AG04450 (cell line): ENCODE results near the gene BRF1. TPM values are rescaled to one million over a fixed set of nuclear protein-coding genes. Genes with fewer than 3 reads are reported as not detected.

Source experiments
- CTCF ChIA-PET: fragments of 300-600, 350-600 bp; formaldehyde crosslinking; extraction: SDS; loops from one replicate; lab custom pipeline; 2022; ENCODE audit warnings: antibody characterized with exemption, inconsistent platforms; lab: Charles Lee
- POLR2A ChIA-PET: fragments of 350-600 bp; formaldehyde crosslinking; extraction: SDS; loops from one replicate; lab custom pipeline; 2021; ENCODE audit warnings: antibody characterized with exemption, inconsistent platforms; lab: Yijun Ruan, JAX
- DNase-seq: peaks from one replicate; pipeline ENCODE4 v3.0.0-alpha.2; 2011; ENCODE audit warnings: low read depth, low spot score
- H3K27ac ChIP-seq: one replicate; pipeline ENCODE4 v1.5.1; 2012; ENCODE audit warnings: low read depth, low read length, control low read depth
- H3K27me3 ChIP-seq: one replicate; pipeline ENCODE4 v1.6.0; 2012; ENCODE audit warnings: low read length; ENCODE audit not compliant: control insufficient read depth, insufficient read depth
- H3K4me3 ChIP-seq: 2 replicates; pipeline ENCODE4 v1.5.1; 2011; ENCODE audit warnings: mild to moderate bottlenecking, low read depth, low read length, control low read depth
- H3K9me3 ChIP-seq: 2 replicates; pipeline ENCODE4 v1.5.1; 2012; ENCODE audit warnings: low read length; ENCODE audit not compliant: control insufficient read depth, insufficient read depth
- CTCF ChIP-seq: IDR thresholded peaks from 2 replicates; pipeline ENCODE4 v1.5.1; 2011; ENCODE audit warnings: low read depth, low read length, control low read depth, inconsistent platforms
- polyA plus RNA-seq: library from polyadenylated mRNA; depleted of rRNA; stranded (reverse); fragments of >200 nt; gene quantifications from 2 replicates; pipeline ENCODE4 v1.2.3, GENCODE V29; 2011

BRF1 gene
- polyA plus RNA-seq, 1 experiment = 6.3 TPM

DNA sequence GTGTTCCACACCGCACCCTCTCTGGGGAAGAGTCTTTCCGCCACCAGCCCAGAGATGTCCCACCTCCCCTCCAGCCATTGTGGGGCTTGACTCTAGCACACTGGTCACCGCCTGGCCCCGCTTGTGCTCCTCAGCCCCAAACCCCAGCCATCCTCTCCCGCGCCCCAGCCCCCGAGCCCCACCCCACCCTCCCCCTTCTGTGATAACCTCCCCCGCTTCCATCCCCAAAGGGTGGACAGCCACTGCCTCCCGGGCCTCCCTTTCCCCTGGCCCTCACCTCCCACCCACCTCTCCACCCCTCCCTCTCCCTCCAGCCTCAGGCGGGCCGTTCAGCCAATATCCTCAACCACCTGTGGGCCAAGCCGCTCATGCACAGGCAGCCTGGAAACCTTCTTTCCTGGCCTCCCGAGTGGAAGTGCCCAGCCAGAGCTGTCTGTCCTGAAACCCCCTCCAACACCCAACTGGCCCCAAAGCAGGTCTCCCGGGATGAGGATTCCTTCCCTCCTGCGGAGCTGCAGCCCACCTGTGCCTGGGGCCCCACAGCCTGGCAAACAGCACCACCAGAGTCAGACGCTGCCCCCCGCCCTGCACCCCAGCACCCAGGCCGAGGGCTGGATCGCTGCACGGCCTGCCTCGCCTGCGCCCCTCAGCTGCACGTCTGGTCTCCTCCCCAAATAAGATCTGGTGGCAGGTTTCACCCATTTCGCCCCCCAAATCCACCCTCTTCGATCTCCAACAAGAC, 92.6 kb downstream of the BRF1 start:
- H3K9me3 ChIP-seq = no peaks in the 10 kb centered on the region
- no peak overlapping the region for H3K27ac ChIP-seq
- ChIA-PET CTCF (no interaction called here), POLR2A (no interaction called here)
- no peak for TF ChIP-seq CTCF
- H3K27me3 ChIP-seq = no peaks in the 10 kb centered on the region
- no peak overlapping the region for H3K4me3 ChIP-seq
- no peak for DNase-seq

DNA sequence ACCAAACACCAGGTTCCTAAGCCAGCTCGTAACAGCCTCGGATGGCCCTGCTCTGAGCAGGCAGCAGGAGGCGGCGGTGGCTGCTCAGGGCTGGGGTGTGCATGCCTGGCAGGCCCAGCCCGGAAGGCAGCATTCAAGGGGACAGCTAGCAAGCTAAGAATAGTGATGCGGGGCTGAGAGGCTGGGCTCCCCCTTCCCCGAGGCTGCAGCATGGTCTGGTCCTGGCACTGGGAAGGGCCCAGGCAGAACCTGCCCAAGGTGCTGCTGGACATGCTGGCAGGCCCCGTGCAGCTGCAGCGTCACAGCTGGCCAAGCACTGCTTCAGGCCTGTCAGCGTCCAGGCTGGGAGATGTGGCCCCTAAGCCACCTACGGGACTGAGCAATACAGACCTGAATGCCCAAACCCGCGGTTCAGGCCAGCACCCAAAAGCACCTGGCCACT, 93.3 kb downstream of the BRF1 start:
- Histone ChIP-seq H3K9me3 (no peaks in the 10 kb centered on the region), H3K4me3 (no peak overlapping the region), H3K27me3 (no peaks in the 10 kb centered on the region), H3K27ac (no peak overlapping the region)
- ChIA-PET POLR2A (interaction anchor here (0.8 kb wide), 1 partner anchor 93 kb away, joined by 9 read pairs; the partner anchor contains the start of gene BRF1), CTCF (interaction anchor here (0.7 to 1.5 kb wide), 2 partner anchors 55 to 144 kb away, joined by 3 to 5 read pairs; no protein-coding TSS in a partner anchor)
- no peak for DNase-seq
- TF ChIP-seq CTCF = no peak

GRCh38 chr14:105206873-105207272, 93.9 kb downstream of the BRF1 start:
- Histone ChIP-seq H3K4me3 (no peak overlapping the region), H3K27me3 (no peaks in the 10 kb centered on the region), H3K9me3 (no peaks in the 10 kb centered on the region; the same call in 1 of the 2 replicates), H3K27ac (no peak overlapping the region)
- ChIA-PET POLR2A (interaction anchor here (0.8 kb wide), 1 partner anchor 94 kb away, joined by 9 read pairs; the partner anchor contains the start of gene BRF1), CTCF (interaction anchor here (0.7 to 1.5 kb wide), 2 partner anchors 54 to 145 kb away, joined by 3 to 5 read pairs; no protein-coding TSS in a partner anchor)
- DNase-seq = no peak
- TF ChIP-seq CTCF = no peak

GRCh38 chr14:105205673-105206208, 95.1 kb downstream of the BRF1 start:
- Histone ChIP-seq H3K27ac (no peak overlapping the region), H3K9me3 (no peaks in the 10 kb centered on the region; the same call in 1 of the 2 replicates), H3K4me3 (no peak overlapping the region), H3K27me3 (no peaks in the 10 kb centered on the region)
- no peak for TF ChIP-seq CTCF
- no peak for DNase-seq
- CTCF ChIA-PET = no interaction called here
- POLR2A ChIA-PET = no interaction called here
